Frontal cortex (tissue), 4 donors: ENCODE measurements around the gene TIMM22. TPM values are rescaled to one million over a fixed set of nuclear protein-coding genes. Genes with fewer than 3 reads are reported as not detected.

ENCODE experiments used
- DNase-seq, 2 donors: peaks; one replicate each; pipeline ENCODE4 v3.0.0; 2012; ENCODE audit warnings: low spot score in 2 of 2
- FAIRE-seq: peaks from 2 replicates; lab custom pipeline; 2012; peaks lifted over from hg19 to GRCh38; lab: Jason Lieb, UNC
- small RNA-seq: library from RNA; depleted of rRNA; stranded (forward); fragments of <200 nt; gene quantifications from one replicate; pipeline ENCODE3, GENCODE V24; 2014
- total RNA-seq: library from RNA; depleted of rRNA; stranded (reverse); fragments of >200 nt; gene quantifications from one replicate; pipeline ENCODE4 v1.2.3, GENCODE V29; 2014
- donor health status: control.
- donor health status: control.
- donor health status: control.

The TIMM22 gene
- total RNA-seq, 1 donor from 2014 or later, result 13.5 TPM

GRCh38 chr17:1050246-1050995 lies 53.5 kb downstream of the TIMM22 start:
- FAIRE-seq (no peak), DNase-seq (no peak)

GRCh38 chr17:1050996-1051925 lies 54.3 kb downstream of the TIMM22 start:
- FAIRE-seq (no peak), DNase-seq (no peak)

Small RNA genes lying within 50 kb of the gene (small RNA-seq; reads per million reads assigned to genes)
- not detected for gene MIR3183

Other genes starting within 250 kb of the TIMM22 start
- gene GEMIN4, start 244.9 kb upstream of the TIMM22 start, total RNA-seq, result 7.7 TPM
- 81.5 TPM for gene GLOD4, start 214.8 kb upstream of the TIMM22 start, total RNA-seq
- 23.2 TPM for gene MRM3, start 214.8 kb upstream of the TIMM22 start, total RNA-seq
- gene NXN, start 17.4 kb upstream of the TIMM22 start, total RNA-seq, result 18.3 TPM
- gene ABR, start 182.9 kb downstream of the TIMM22 start, total RNA-seq, result 123 TPM